Measurements from ENCODE around the gene KLHL8. TPM values are rescaled to one million over a fixed set of nuclear protein-coding genes. Genes with fewer than 3 reads are reported as not detected.

The KLHL8 gene
- total RNA-seq, 1 donor from 2014 or later = 7.6 TPM

DNA sequence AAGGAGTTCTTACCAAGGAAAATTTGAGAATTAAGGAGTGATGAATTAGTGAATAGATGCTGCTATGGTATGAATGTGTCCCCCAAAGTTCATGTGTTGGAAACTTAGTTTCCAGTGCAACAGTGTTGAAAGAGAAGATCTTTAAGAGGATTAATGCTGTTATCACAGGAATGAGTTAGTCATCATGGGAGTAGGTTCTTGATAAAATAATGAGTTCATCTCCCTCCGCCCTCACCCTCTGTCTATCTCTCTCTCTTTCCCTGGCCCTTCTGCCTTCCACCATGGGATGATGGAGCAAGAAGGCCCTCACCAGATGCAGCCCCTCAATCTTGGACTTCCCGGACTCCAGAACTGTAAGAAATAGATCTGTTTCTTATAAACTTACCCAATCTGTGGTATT lies 38.3 kb upstream of the KLHL8 start:
- no peak for DNase-seq (ENCODE audit: low read depth)
- Histone ChIP-seq H3K4me3 (ENCODE audit: low read depth, low read length) (no peak overlapping the region), H3K27me3 (ENCODE audit: control insufficient read depth, insufficient read depth, low read length) (no peaks in the 10 kb centered on the region), H3K36me3 (ENCODE audit: control insufficient read depth, insufficient read depth, low read length) (no peaks in the 10 kb centered on the region)
- TF ChIP-seq, protein P1, sequence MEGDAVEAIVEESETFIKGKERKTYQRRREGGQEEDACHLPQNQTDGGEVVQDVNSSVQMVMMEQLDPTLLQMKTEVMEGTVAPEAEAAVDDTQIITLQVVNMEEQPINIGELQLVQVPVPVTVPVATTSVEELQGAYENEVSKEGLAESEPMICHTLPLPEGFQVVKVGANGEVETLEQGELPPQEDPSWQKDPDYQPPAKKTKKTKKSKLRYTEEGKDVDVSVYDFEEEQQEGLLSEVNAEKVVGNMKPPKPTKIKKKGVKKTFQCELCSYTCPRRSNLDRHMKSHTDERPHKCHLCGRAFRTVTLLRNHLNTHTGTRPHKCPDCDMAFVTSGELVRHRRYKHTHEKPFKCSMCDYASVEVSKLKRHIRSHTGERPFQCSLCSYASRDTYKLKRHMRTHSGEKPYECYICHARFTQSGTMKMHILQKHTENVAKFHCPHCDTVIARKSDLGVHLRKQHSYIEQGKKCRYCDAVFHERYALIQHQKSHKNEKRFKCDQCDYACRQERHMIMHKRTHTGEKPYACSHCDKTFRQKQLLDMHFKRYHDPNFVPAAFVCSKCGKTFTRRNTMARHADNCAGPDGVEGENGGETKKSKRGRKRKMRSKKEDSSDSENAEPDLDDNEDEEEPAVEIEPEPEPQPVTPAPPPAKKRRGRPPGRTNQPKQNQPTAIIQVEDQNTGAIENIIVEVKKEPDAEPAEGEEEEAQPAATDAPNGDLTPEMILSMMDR (IDR thresholded peaks at IDR 0.05; ENCODE audit: insufficient read depth, low read length, poor library complexity, severe bottlenecking) = no peak

DNA sequence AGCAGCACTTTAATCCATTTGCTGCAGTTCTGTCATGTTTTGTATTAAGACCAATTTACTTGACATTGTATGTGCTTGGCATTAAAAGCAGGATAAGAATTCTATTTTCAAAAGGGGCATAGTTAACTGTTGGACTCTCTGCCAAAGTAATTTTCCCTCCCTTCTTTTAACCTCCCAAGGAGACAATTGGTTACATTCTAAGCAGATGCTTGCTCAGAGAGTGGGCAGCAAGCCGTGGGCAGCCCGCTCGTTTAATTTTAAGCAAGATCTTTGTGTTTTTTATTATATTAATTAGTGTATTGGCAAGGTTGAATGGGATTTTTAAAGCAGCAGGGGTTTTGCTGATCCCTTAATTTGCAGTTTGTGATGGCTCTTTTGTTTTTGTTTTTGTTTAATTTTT lies 37.1 kb upstream of the KLHL8 start:
- TF ChIP-seq, protein P1 (IDR thresholded peaks at IDR 0.05; ENCODE audit: insufficient read depth, low read length, poor library complexity, severe bottlenecking) = no peak
- Histone ChIP-seq H3K27me3 (ENCODE audit: control insufficient read depth, insufficient read depth, low read length) (no peaks in the 10 kb centered on the region), H3K36me3 (ENCODE audit: control insufficient read depth, insufficient read depth, low read length) (no peaks in the 10 kb centered on the region), H3K4me3 (ENCODE audit: low read depth, low read length) (no peak overlapping the region)
- DNase-seq (ENCODE audit: low read depth) = no peak

DNA sequence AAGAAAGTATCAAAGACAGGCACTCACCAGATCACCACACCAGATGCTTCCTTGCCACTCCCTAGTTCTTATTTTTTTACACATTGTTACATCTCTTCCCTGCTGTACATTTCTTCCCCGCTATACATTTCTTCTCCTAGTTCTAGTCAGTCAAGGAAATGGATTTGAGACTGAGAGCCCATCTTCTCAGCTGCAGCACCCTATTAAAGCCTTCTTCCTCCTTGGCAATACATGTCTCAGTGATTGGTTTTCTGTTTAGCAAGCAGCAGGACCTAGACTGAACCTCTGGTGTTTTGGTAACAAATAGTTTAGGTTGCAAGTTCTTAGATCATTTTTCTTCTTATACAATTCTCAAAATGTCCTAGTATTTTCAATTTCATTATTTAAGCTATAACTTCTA lies 35.3 kb upstream of the KLHL8 start:
- no peak for DNase-seq (ENCODE audit: low read depth)
- TF ChIP-seq, protein P1 (IDR thresholded peaks at IDR 0.05; ENCODE audit: insufficient read depth, low read length, poor library complexity, severe bottlenecking) = no peak
- Histone ChIP-seq H3K36me3 (ENCODE audit: control insufficient read depth, insufficient read depth, low read length) (no peaks in the 10 kb centered on the region), H3K4me3 (ENCODE audit: low read depth, low read length) (no peak overlapping the region), H3K27me3 (ENCODE audit: control insufficient read depth, insufficient read depth, low read length) (no peaks in the 10 kb centered on the region)

DNA sequence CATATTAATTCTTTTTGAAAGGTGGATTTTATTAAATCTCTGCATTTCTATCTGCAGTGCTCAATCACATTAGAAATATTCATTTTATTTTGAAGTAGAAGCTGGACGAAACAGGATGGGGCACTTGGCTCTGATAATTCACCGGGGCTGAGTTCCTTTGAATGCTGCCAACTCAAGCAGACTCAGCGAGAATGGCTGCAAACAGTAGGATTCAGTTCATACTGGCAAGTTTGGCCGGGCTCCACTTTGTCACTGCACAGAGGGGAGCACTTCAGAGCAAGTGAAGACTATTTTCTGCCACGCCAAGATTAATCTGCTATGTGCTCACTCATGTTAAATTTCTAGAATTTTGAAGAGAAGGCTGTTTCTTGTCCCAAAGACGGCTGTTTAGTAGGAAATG lies 30.7 kb upstream of the KLHL8 start:
- no peak overlapping the region for H3K4me3 ChIP-seq (ENCODE audit: low read depth, low read length)
- no peaks in the 10 kb centered on the region for H3K36me3 ChIP-seq (ENCODE audit: control insufficient read depth, insufficient read depth, low read length)
- no peaks in the 10 kb centered on the region for H3K27me3 ChIP-seq (ENCODE audit: control insufficient read depth, insufficient read depth, low read length)
- DNase-seq (ENCODE audit: low read depth) = no peak
- TF ChIP-seq, protein P1 (IDR thresholded peaks at IDR 0.05; ENCODE audit: insufficient read depth, low read length, poor library complexity, severe bottlenecking) = no peak

DNA sequence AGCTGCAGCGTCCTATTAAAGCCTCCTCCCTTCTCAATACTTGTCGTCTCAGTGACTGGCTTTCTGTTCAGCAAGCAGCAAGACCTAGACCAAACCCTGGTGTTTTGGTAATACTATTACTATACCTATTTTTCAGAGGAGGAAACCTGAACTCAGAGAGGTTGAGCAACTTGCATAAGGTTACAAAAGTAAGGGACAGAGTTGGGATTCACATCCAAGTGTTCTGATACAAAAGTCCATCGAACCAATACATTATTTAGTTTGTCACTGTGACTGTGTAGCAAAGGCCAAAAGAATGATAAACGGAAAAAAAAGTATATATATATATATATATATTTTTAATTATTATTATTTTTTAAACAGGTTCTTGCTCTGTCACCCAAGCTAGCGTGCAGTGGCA lies 29.9 kb upstream of the KLHL8 start:
- Histone ChIP-seq H3K27me3 (ENCODE audit: control insufficient read depth, insufficient read depth, low read length) (no peaks in the 10 kb centered on the region), H3K36me3 (ENCODE audit: control insufficient read depth, insufficient read depth, low read length) (no peaks in the 10 kb centered on the region), H3K4me3 (ENCODE audit: low read depth, low read length) (no peak overlapping the region)
- DNase-seq (ENCODE audit: low read depth) = no peak
- TF ChIP-seq, protein P1 (IDR thresholded peaks at IDR 0.05; ENCODE audit: insufficient read depth, low read length, poor library complexity, severe bottlenecking) = no peak

DNA sequence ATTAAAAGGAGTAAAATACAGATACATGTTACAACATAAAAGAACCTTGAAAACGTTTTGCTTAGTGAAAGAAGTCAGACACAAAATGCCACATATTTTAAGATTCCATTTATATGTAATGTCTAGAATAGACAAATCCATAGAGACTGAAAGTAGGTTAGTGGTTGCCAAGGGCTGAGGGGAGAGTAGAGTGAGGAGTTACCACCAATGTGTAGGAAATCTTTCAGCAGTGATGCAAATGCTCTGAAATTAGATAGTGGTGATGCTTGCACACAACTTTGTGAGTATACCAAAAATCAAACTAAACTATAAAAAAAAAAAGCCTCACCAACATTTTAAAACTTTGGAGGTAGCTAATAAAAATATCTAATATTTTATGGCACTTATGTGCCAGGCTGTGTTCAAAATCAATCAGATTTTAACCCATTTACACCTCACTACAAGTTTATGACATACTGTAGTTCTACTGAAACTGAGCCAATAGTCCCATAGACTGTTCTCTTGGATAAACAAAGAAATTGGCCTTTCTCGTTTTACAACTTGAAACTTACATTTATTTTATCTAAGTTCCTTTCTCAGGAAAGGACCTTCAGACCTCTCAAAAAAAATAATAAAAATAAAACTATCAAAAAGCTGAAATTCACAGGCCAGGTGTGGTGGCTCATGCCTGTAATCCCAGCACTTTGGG lies 29.1 kb upstream of the KLHL8 start:
- no peak for DNase-seq (ENCODE audit: low read depth)
- no peaks in the 10 kb centered on the region for H3K36me3 ChIP-seq (ENCODE audit: control insufficient read depth, insufficient read depth, low read length)
- TF ChIP-seq, protein P1 (IDR thresholded peaks at IDR 0.05; ENCODE audit: insufficient read depth, low read length, poor library complexity, severe bottlenecking) = no peak
- no peaks in the 10 kb centered on the region for H3K27me3 ChIP-seq (ENCODE audit: control insufficient read depth, insufficient read depth, low read length)
- H3K4me3 ChIP-seq (ENCODE audit: low read depth, low read length) = no peak overlapping the region
